Measurements from ENCODE around the gene RTF1.

Gene RTF1

DNA sequence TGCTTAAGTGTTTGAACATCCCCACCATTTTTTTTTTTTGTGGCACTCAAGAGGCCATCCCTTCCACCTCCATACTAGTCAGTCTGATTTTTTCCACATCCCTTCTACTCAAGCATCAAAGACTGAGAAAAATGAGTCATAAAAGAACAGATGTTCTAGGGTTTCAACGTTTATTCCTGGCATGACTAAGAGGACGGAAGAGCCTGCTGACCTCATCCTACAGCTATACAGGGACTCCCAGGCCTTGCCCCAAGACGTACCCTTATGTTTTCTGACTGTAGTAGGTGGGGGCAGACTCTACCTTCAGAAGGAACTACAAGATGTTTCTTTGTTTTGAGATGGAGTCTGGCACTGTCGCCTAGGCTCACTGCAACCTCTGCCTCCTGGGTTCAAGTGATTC lies 73.5 kb downstream of the RTF1 start:
- DNase-seq, result no peak

GRCh38 chr15:41491889-41492288 lies 75.0 kb downstream of the RTF1 start:
- DNase-seq, result no peak

- DNase-seq, result no peak
Measured at GRCh38 chr15:41492597-41493204, 75.8 kb downstream of the RTF1 start.

DNA sequence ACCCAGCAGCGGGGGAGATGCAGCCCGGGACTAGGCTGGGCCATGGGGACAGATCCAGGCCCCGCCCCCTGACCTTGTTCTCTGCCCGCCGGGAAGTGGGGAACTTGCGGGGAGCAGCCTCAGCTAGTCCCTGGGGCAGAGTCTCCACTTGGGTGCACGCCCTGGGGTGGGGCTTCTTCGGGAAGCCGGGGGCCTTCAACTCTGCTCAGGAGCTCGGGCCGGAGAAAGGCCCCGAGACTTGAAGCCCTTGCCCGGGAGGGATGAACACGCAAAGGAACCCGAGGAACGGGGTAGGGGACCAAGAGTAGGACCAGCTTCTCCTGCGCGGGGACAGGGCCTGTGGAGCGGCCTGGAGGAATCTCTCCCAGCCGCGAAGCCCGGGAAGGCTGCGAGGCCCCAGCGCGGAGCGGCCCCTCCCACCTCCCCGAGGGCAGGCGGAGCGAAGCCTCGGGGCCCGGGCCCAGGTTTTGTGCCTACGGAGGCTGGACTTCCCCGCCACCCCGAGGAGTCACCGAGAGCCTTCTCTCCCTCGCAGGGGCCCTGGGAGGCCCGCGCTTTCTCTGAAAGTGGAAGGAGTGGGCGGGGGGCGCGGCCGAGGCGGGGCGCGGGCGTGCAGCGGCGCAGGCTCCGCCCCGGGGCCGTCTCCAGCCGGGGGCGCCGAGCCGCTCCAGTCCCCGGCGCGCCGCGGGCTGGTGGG lies 76.5 kb downstream of the RTF1 start, which contains the start of gene ITPKA:
Gene ITPKA, plus strand, starts transcription at position 670 of the 697 bp plus-strand sequence. CDS start 54 bp downstream, outside the sequence.
- DNase-seq, result peak; percentile 89

DNA sequence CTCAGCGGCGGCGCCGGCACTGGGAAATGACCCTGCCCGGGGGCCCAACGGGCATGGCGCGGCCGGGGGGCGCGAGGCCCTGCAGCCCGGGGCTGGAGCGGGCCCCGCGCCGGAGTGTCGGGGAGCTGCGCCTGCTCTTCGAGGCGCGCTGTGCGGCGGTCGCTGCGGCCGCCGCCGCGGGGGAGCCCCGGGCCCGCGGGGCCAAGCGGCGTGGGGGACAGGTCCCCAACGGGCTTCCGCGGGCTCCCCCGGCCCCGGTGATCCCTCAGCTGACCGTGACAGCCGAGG lies 77.0 kb downstream of the RTF1 start:
- no peak for DNase-seq

GRCh38 chr15:41494190-41494921 lies 77.5 kb downstream of the RTF1 start:
- DNase-seq, result peak; percentile 42

- peak; percentile 43 for DNase-seq
Measured at GRCh38 chr15:41494922-41495735, 78.2 kb downstream of the RTF1 start.

GRCh38 chr15:41495736-41496599 lies 79.1 kb downstream of the RTF1 start:
- no peak for DNase-seq

- DNase-seq, result no peak
Measured at GRCh38 chr15:41498657-41499056, 81.8 kb downstream of the RTF1 start.

GRCh38 chr15:41499109-41499851 lies 82.4 kb downstream of the RTF1 start:
- DNase-seq, result no peak

GRCh38 chr15:41501191-41501917 lies 84.5 kb downstream of the RTF1 start:
- DNase-seq, result peak; percentile 48

- peak; percentile 41 for DNase-seq
Measured at GRCh38 chr15:41501931-41502794, 85.3 kb downstream of the RTF1 start.

DNA sequence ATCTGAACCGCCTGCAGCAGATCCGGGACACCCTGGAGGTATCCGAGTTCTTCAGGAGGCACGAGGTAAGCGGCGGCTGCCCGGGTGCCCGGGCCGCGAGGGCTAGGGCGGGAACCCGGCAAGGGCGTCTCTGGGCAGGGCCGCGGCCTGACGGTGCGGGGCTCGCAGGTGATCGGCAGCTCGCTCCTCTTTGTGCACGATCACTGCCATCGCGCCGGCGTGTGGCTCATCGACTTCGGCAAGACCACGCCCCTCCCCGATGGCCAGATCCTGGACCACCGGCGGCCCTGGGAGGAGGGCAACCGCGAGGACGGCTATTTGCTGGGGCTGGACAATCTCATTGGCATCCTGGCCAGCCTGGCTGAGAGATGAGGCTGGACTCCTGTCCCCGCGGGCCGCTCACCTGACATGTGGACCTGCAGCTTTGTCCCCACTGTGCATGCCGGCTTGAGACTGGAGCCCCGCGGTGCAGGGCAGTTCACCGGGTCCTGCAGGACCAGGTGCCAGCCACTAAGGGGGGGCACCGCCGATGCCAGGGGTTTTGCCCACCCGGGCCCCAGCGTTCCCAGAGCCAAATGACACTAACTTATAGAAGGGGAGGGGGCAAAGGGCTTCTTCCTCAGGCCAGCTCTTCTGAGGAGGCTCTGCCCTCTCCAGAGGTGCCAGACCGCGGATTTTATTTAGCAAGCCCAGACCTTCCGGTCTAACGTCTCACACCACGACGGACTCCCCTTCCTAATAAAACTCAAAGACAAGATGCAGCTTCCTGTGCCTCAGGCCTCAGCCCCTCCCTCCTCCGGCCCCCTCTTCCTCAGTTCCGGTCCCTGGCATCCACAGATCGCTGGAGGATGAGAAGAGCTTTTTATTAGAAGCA lies 86.1 kb downstream of the RTF1 start:
- no peak for DNase-seq

DNA sequence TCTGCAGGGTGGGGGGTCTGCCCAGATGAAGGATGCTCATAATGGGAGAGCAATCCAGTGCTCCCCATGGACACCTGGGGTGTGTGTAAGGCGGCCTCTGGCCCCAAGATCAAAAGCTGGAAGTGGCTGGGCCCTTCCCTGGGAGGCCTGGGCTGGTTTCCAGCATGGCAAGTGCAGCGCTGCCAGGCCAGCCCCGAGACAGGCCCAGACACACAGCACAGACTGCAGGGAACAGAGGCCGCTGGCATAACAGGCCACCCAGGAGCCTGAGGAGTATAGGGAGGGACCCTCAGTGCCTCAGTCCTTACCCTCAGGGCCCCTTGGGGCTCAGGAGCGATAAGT lies 86.7 kb downstream of the RTF1 start:
- DNase-seq, result no peak

DNA sequence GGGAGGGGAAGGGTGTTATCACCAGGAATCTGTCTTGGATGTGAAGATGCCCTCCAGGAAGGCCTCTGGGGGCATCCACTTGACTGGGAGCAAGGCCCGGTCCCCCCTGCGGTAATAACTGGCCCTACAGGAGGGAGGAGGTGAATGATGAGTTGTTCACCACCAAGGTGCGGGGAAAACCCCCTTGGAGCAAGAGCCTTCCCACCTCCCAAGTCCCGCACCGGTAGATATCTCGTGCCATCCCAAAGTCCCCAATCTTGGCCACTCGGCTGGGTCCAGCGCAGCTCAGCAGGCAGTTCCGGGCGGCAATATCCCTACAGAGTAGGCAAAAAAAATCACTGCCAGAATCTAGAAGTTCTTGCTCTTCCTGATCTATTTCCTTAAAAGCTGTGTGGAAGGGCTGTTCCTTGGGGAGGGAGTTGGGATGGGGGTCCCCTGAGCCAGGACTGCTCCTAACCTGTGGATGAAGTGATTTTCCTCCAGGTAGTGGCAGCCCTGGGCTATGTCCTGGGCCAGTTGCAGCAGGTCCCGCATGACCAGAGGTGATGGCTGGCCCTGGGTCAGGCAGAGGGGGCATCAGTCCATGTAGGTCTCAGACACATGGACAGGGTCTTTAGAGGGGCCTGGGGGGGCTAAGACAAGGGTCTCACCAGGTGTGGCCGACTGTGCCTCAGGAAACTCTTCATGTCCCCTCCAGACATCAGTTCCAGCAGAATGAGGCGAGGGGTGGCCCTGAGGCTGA lies 88.0 kb downstream of the RTF1 start:
- DNase-seq, result no peak

DNA sequence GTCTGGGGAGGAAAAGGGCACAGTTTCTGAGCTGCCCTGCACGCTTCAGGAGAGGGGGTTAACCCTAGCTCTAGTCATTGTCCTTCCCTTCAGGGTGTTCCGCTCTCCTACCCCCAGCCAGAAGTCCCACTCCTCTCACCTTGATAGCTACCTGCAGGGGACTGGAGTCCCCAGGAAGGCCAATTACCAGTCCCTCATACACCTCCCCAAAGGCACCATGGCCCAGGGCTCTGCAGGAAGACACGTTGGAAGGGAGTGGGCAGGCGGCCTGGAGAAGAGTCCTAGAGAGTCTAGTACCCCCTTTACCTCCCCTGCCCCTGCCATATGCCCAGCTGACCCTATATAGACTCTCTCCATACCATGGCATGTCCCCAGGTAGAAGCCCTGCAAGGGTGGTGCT lies 88.9 kb downstream of the RTF1 start:
- no peak for DNase-seq

GRCh38 chr15:41506796-41507341 lies 90.0 kb downstream of the RTF1 start:
- no peak for DNase-seq

DNA sequence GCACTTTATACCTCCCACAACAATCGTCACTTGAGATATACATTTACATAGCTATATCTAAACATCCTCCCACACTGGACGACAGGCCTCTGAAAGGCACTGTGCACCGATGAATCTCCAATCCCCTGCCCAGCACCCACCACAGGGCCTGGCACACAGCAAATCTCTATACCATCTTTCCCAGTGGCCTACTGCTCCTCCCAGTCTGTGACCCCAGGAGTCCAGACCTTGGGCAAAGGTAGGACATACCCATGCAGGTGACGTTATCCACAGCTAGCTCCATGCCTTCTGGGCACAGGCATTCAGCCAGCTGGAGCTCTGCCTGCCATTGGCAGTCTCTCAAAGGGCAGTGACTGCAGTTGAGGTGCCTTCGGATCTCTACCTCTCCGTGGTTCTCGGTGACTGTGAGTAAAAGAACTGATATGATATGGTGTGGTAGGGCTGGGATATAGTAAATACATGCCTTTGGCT lies 91.0 kb downstream of the RTF1 start:
- DNase-seq, result no peak
